ENCODE results near the gene GPR78.
"Not testable (repeated sequence)": the region's sequence is repeated elsewhere in the genome, so short reads cannot be mapped to it uniquely, and the experiment has no call there.

The GPR78 gene

GRCh38 chr4:8618421-8618820, 38.2 kb downstream of the GPR78 start:
- H2AFZ ChIP-seq (ENCODE audit: low read depth): no peak overlapping the region
- H3K9ac ChIP-seq: no peak overlapping the region
- H3K36me3 ChIP-seq (ENCODE audit: insufficient read depth): no peaks in the 10 kb centered on the region
- no peaks in the 10 kb centered on the region for H3K79me2 ChIP-seq (ENCODE audit: insufficient read depth, low read depth)
- no peak overlapping the region for H3K4me2 ChIP-seq
- no peaks in the 10 kb centered on the region for H3K4me1 ChIP-seq (ENCODE audit: low read depth, poor library complexity, severe bottlenecking)
- H3K27me3 ChIP-seq (ENCODE audit: insufficient read depth, low read depth): no peaks in the 10 kb centered on the region; the same call in 1 of the 2 replicates
- no peak overlapping the region for H3K27ac ChIP-seq
- no peak overlapping the region for H3K4me3 ChIP-seq (IDR thresholded peaks at IDR 0.05; ENCODE audit: insufficient read depth, low read depth, low read length)
- TF ChIP-seq, protein P1, sequence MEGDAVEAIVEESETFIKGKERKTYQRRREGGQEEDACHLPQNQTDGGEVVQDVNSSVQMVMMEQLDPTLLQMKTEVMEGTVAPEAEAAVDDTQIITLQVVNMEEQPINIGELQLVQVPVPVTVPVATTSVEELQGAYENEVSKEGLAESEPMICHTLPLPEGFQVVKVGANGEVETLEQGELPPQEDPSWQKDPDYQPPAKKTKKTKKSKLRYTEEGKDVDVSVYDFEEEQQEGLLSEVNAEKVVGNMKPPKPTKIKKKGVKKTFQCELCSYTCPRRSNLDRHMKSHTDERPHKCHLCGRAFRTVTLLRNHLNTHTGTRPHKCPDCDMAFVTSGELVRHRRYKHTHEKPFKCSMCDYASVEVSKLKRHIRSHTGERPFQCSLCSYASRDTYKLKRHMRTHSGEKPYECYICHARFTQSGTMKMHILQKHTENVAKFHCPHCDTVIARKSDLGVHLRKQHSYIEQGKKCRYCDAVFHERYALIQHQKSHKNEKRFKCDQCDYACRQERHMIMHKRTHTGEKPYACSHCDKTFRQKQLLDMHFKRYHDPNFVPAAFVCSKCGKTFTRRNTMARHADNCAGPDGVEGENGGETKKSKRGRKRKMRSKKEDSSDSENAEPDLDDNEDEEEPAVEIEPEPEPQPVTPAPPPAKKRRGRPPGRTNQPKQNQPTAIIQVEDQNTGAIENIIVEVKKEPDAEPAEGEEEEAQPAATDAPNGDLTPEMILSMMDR (conservative IDR thresholded peaks at IDR 0.05; ENCODE audit: low read depth, low read length): no peak
- H4K20me1 ChIP-seq (ENCODE audit: insufficient read depth): no peaks in the 10 kb centered on the region

DNA sequence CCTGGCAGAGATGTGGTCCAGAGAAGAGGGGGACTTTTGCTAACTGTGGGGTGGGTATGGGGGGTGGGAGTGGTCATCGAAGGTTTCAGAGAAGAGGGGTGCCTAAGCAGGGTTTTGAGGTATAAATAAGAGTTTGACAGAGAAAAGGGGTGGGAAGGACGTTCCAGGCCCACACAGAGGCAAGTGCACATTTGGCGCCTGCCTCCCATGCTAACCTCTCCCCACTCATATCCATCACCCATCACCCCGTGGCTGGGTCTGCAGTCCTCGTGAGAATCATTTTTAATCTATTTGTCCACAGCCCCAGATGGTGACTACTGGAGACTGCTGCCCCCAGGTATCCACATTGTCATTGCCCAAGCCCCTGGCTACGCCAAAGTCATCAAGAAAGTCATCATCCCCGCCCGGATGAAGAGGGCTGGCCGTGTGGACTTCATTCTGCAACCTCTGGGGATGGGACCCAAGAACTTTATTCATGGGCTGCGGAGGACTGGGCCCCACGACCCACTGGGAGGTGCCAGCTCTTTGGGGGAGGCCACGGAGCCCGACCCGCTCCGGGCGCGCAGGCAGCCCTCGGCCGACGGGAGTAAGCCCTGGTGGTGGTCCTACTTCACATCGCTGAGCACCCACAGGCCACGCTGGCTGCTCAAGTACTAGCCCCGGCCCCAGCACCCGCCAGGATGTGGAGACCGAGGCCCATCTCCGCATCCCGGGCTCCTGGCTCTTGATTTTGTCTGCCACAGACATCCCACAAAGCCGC, 38.9 kb downstream of the GPR78 start:
- H3K4me2 ChIP-seq: no peak overlapping the region
- H3K4me1 ChIP-seq (ENCODE audit: low read depth, poor library complexity, severe bottlenecking): no peaks in the 10 kb centered on the region
- TF ChIP-seq, protein P1 (conservative IDR thresholded peaks at IDR 0.05; ENCODE audit: low read depth, low read length): no peak
- no peaks in the 10 kb centered on the region for H4K20me1 ChIP-seq (ENCODE audit: insufficient read depth)
- no peak overlapping the region for H3K4me3 ChIP-seq (IDR thresholded peaks at IDR 0.05; ENCODE audit: insufficient read depth, low read depth, low read length)
- no peak overlapping the region for H2AFZ ChIP-seq (ENCODE audit: low read depth)
- no peak overlapping the region for H3K9ac ChIP-seq
- H3K36me3 ChIP-seq (ENCODE audit: insufficient read depth): no peaks in the 10 kb centered on the region
- no peaks in the 10 kb centered on the region for H3K79me2 ChIP-seq (ENCODE audit: insufficient read depth, low read depth)
- no peaks in the 10 kb centered on the region; the same call in 1 of the 2 replicates for H3K27me3 ChIP-seq (ENCODE audit: insufficient read depth, low read depth)
- no peak overlapping the region for H3K27ac ChIP-seq

DNA sequence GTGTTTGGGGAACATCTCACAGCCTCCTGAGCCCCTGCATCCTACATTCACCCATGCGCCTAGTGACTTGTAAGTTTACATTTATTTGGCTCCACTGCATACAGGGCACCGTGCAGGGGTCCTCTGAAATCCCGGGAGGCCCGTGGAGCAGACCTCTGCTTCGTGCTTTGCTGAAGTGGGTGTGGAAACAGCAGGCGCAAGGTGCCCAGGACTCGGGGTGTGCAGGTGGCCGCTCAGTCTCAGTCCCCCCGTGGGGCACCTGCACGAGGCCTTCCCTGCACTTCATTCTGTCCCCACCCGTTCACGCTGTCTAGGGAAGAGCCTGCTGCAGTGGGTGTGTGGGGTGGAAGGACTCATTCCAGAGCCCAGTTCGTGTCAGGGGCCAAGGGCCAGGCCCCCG, 40.9 kb downstream of the GPR78 start:
- H2AFZ ChIP-seq (ENCODE audit: low read depth); H3K36me3 ChIP-seq (ENCODE audit: insufficient read depth): not testable (repeated sequence)

DNA sequence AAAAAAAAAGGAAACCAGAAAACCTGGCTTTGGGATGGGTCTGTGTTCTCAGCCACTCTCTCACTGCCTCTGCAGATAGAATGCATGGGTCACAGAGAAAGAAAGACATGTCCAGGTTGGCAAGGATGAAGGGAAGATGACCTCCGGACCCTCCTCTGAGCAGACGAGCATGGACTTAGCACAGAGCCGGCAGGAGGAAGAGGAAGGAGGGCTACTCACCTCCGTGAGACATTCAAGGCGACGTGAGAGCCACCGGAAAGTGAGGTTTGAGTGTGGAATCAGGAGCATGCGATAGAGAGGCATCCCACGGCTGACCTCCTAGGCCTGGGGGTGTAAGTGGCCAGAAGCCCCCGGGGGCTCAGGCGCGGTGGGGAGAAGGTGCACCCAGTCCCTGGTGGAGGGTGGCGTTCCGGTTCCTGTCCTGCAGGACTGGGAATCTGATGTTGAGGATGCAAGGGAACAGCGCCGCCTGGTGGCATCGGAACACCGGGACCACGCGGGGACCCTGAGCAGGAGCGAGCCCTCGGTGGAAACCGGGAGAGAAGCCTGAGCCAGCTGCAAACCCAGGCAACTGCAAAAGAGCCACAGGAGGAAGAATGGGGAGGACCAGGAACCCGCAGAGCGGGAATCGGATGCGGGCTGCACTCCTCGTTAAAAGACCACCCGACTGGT, 44.5 kb downstream of the GPR78 start:
- H4K20me1 ChIP-seq (ENCODE audit: insufficient read depth); H3K27ac ChIP-seq; H3K36me3 ChIP-seq (ENCODE audit: insufficient read depth); H3K4me1 ChIP-seq (ENCODE audit: low read depth, poor library complexity, severe bottlenecking); H3K79me2 ChIP-seq (ENCODE audit: insufficient read depth, low read depth); H3K4me3 ChIP-seq (IDR thresholded peaks at IDR 0.05; ENCODE audit: insufficient read depth, low read depth, low read length); H3K9ac ChIP-seq; H2AFZ ChIP-seq (ENCODE audit: low read depth); H3K27me3 ChIP-seq (ENCODE audit: insufficient read depth, low read depth); H3K4me2 ChIP-seq: not testable (repeated sequence)

More for the DNA sequence above, 40.9 kb downstream of the GPR78 start:
- not testable (repeated sequence) for H4K20me1 ChIP-seq (ENCODE audit: insufficient read depth); H3K4me1 ChIP-seq (ENCODE audit: low read depth, poor library complexity, severe bottlenecking); H3K4me2 ChIP-seq; H3K4me3 ChIP-seq (IDR thresholded peaks at IDR 0.05; ENCODE audit: insufficient read depth, low read depth, low read length); H3K79me2 ChIP-seq (ENCODE audit: insufficient read depth, low read depth); H3K27me3 ChIP-seq (ENCODE audit: insufficient read depth, low read depth); H3K9ac ChIP-seq; H3K27ac ChIP-seq

DNA sequence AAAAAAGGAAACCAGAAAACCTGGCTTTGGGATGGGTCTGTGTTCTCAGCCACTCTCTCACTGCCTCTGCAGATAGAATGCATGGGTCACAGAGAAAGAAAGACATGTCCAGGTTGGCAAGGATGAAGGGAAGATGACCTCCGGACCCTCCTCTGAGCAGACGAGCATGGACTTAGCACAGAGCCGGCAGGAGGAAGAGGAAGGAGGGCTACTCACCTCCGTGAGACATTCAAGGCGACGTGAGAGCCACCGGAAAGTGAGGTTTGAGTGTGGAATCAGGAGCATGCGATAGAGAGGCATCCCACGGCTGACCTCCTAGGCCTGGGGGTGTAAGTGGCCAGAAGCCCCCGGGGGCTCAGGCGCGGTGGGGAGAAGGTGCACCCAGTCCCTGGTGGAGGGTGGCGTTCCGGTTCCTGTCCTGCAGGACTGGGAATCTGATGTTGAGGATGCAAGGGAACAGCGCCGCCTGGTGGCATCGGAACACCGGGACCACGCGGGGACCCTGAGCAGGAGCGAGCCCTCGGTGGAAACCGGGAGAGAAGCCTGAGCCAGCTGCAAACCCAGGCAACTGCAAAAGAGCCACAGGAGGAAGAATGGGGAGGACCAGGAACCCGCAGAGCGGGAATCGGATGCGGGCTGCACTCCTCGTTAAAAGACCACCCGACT, 50.2 kb downstream of the GPR78 start:
- not testable (repeated sequence) for H3K9ac ChIP-seq; H3K4me1 ChIP-seq (ENCODE audit: low read depth, poor library complexity, severe bottlenecking); H2AFZ ChIP-seq (ENCODE audit: low read depth); H3K79me2 ChIP-seq (ENCODE audit: insufficient read depth, low read depth); H3K4me3 ChIP-seq (IDR thresholded peaks at IDR 0.05; ENCODE audit: insufficient read depth, low read depth, low read length); H3K4me2 ChIP-seq; H3K36me3 ChIP-seq (ENCODE audit: insufficient read depth); H3K27ac ChIP-seq; H4K20me1 ChIP-seq (ENCODE audit: insufficient read depth); H3K27me3 ChIP-seq (ENCODE audit: insufficient read depth, low read depth)

DNA sequence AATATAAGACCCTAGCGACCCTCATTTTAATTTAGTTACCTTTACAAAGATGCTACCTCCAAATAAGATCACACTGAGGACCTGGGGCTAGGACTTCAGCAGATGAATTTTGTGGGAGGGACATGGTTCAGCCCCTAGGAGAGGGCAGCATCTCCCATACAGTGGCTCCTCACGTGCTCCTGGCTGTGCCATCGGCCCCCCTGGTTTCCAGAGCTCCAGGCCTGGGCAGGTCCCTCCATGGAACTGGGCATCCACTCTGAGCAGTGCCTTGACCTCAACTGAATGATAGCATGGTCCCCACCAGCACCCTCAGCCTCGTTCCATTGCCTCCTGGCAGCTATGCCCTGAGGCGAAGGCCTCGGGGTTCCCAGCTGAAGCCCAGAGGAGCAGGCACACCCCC, 51.7 kb downstream of the GPR78 start:
- not testable (repeated sequence) for H3K79me2 ChIP-seq (ENCODE audit: insufficient read depth, low read depth); H3K4me1 ChIP-seq (ENCODE audit: low read depth, poor library complexity, severe bottlenecking); H3K36me3 ChIP-seq (ENCODE audit: insufficient read depth); H3K27me3 ChIP-seq (ENCODE audit: insufficient read depth, low read depth); H3K4me3 ChIP-seq (IDR thresholded peaks at IDR 0.05; ENCODE audit: insufficient read depth, low read depth, low read length); H3K9ac ChIP-seq; H4K20me1 ChIP-seq (ENCODE audit: insufficient read depth); H2AFZ ChIP-seq (ENCODE audit: low read depth); H3K4me2 ChIP-seq; H3K27ac ChIP-seq

DNA sequence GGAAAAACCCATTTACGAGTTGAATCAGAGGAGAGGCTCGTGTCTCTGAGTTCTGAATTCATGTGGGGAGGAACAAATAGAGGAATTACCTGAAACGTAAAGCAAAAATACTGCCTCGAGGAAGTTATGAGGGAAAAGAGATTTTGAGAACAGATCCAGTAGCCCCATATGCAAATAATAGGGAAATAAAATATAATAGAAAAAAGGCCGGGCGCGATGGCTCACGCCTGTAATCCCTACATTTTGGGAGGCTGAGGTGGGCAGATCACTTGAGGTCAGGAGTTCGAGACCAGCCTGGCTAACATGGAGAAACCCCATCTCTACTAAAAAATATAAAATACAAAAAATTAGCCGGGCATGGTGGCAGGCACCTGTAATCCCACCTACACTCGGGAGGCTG, 54.6 kb downstream of the GPR78 start:
- H3K4me3 ChIP-seq (IDR thresholded peaks at IDR 0.05; ENCODE audit: insufficient read depth, low read depth, low read length); H3K27me3 ChIP-seq (ENCODE audit: insufficient read depth, low read depth); H3K4me1 ChIP-seq (ENCODE audit: low read depth, poor library complexity, severe bottlenecking); H2AFZ ChIP-seq (ENCODE audit: low read depth); H4K20me1 ChIP-seq (ENCODE audit: insufficient read depth); H3K36me3 ChIP-seq (ENCODE audit: insufficient read depth); H3K79me2 ChIP-seq (ENCODE audit: insufficient read depth, low read depth); H3K4me2 ChIP-seq; H3K27ac ChIP-seq; H3K9ac ChIP-seq: not testable (repeated sequence)

DNA sequence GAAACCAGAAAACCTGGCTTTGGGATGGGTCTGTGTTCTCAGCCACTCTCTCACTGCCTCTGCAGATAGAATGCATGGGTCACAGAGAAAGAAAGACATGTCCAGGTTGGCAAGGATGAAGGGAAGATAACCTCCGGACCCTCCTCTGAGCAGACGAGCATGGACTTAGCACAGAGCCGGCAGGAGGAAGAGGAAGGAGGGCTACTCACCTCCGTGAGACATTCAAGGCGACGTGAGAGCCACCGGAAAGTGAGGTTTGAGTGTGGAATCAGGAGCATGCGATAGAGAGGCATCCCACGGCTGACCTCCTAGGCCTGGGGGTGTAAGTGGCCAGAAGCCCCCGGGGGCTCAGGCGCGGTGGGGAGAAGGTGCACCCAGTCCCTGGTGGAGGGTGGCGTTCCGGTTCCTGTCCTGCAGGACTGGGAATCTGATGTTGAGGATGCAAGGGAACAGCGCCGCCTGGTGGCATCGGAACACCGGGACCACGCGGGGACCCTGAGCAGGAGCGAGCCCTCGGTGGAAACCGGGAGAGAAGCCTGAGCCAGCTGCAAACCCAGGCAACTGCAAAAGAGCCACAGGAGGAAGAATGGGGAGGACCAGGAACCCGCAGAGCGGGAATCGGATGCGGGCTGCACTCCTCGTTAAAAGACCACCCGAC, 55.8 kb downstream of the GPR78 start:
- not testable (repeated sequence) for H3K27me3 ChIP-seq (ENCODE audit: insufficient read depth, low read depth); H4K20me1 ChIP-seq (ENCODE audit: insufficient read depth); H3K4me3 ChIP-seq (IDR thresholded peaks at IDR 0.05; ENCODE audit: insufficient read depth, low read depth, low read length); H3K9ac ChIP-seq; H3K79me2 ChIP-seq (ENCODE audit: insufficient read depth, low read depth); H3K4me2 ChIP-seq; H2AFZ ChIP-seq (ENCODE audit: low read depth); H3K36me3 ChIP-seq (ENCODE audit: insufficient read depth); H3K27ac ChIP-seq; H3K4me1 ChIP-seq (ENCODE audit: low read depth, poor library complexity, severe bottlenecking)
